SK-N-SH (cell line): ENCODE measurements around the gene MOCS3. TPM values are rescaled to one million over a fixed set of nuclear protein-coding genes. Genes with fewer than 3 reads are reported as not detected.

ENCODE experiments used
- CTCF ChIA-PET: fragments of 300-600, 350-600 bp; formaldehyde crosslinking; extraction: SDS; loops from one replicate; lab custom pipeline; 2021; lab: Yijun Ruan, JAX
- POLR2A ChIA-PET: fragments of 350-600 bp; sonication (Branson Sonifier 250); formaldehyde crosslinking; extraction: SDS; loops from one replicate; lab custom pipeline; 2020; ENCODE audit warnings: antibody characterized with exemption, inconsistent platforms; lab: Yijun Ruan, JAX
- DNase-seq: peaks from one replicate; pipeline ENCODE4 v3.0.0; 2012
- H2AFZ ChIP-seq: fragments of 200-600 bp; sonication (generic); 2 replicates; pipeline ENCODE4 v1.8.1; 2016; ENCODE audit warnings: antibody characterized with exemption, mild to moderate bottlenecking, low read depth
- H3F3A ChIP-seq: fragments of 200-600 bp; sonication (generic); replicated peaks from 2 replicates; pipeline ENCODE3; 2016; ENCODE audit warnings: antibody characterized with exemption, mild to moderate bottlenecking; ENCODE audit not compliant: insufficient read depth
- H3K27ac ChIP-seq, 2 experiments: fragments of 200-500 bp in 1 of 2; fragments of 200-600 bp in 1 of 2; sonication (Bioruptor generic) in 1 of 2; sonication (generic), shearing (Covaris generic) in 1 of 2; 2 replicates each; pipeline versions ENCODE4 v1.5.1 to v1.6.1; 2014 to 2016; ENCODE audit warnings: low read depth in 2 of 2, inconsistent platforms in 1 of 2, low read length in 1 of 2, mild to moderate bottlenecking in 1 of 2, mixed read lengths in 1 of 2
- H3K27me3 ChIP-seq: fragments of 200-600 bp; sonication (generic), shearing (Covaris generic); 2 replicates; pipeline ENCODE4 v1.6.1; 2016; ENCODE audit warnings: mixed run types; ENCODE audit not compliant: insufficient read depth
- H3K36me3 ChIP-seq, 2 experiments: fragments of 200-500 bp in 1 of 2; fragments of 200-600 bp in 1 of 2; sonication (Bioruptor generic) in 1 of 2; sonication (generic) in 1 of 2; replicated peaks in 1 of 2; 2 replicates each; pipeline versions ENCODE3 to v1.5.1; 2014 to 2016; ENCODE audit warnings: low read length in 1 of 2, mild to moderate bottlenecking in 1 of 2; ENCODE audit not compliant: insufficient read depth in 2 of 2, control insufficient read depth in 1 of 2
- H3K4me1 ChIP-seq, 2 experiments: fragments of 200-500 bp in 1 of 2; fragments of 200-600 bp in 1 of 2; sonication (Bioruptor generic) in 1 of 2; sonication (generic), shearing (Covaris generic) in 1 of 2; 2 replicates each; pipeline versions ENCODE4 v1.5.1 to v1.6.1; 2014 to 2016; ENCODE audit warnings: low read depth in 1 of 2, low read length in 1 of 2, mixed run types in 1 of 2; ENCODE audit not compliant: insufficient read depth in 2 of 2, control insufficient read depth in 1 of 2
- H3K4me2 ChIP-seq: fragments of 200-600 bp; sonication (generic), shearing (Covaris generic); 2 replicates; pipeline ENCODE4 v1.6.1; 2017; ENCODE audit warnings: mixed run types
- H3K4me3 ChIP-seq, 2 experiments: fragments of 200-500 bp in 1 of 2; fragments of 200-600 bp in 1 of 2; sonication (Bioruptor generic) in 1 of 2; sonication (generic), shearing (Covaris generic) in 1 of 2; 2 replicates each; pipeline versions ENCODE4 v1.5.1 to v1.8.1; 2014 to 2016; ENCODE audit warnings: low read depth in 2 of 2, inconsistent platforms in 1 of 2, low read length in 1 of 2, mild to moderate bottlenecking in 1 of 2, mixed read lengths in 1 of 2, moderate library complexity in 1 of 2
- H3K79me2 ChIP-seq: fragments of 200-600 bp; sonication (generic); 2 replicates; pipeline ENCODE4 v1.8.1; 2017; ENCODE audit warnings: mild to moderate bottlenecking; ENCODE audit not compliant: insufficient read depth
- H3K9ac ChIP-seq: fragments of 200-600 bp; sonication (generic); 2 replicates; pipeline ENCODE4 v1.6.1; 2017; ENCODE audit warnings: mixed run types
- H3K9me2 ChIP-seq: fragments of 200-600 bp; sonication (generic); 2 replicates; pipeline ENCODE4 v1.6.1; 2017; ENCODE audit warnings: mixed run types
- H3K9me3 ChIP-seq: fragments of 200-600 bp; sonication (generic); 2 replicates; pipeline ENCODE4 v1.6.1; 2017; ENCODE audit warnings: mixed run types, mild to moderate bottlenecking, moderate library complexity
- H4K20me1 ChIP-seq: fragments of 200-600 bp; sonication (generic); 2 replicates; pipeline ENCODE4 v1.6.1; 2017; ENCODE audit warnings: mild to moderate bottlenecking, mixed run types; ENCODE audit not compliant: insufficient read depth
- CHD2 ChIP-seq: fragments of 150-350 bp; IDR thresholded peaks from 2 replicates; pipeline ENCODE4 v1.6.1; 2018; ENCODE audit warnings: low read length; ENCODE audit not compliant: partially characterized antibody
- EZH2phosphoT487 ChIP-seq: fragments of 200-600 bp; sonication (generic); IDR thresholded peaks from 2 replicates; pipeline ENCODE4 v1.6.1; 2017; ENCODE audit warnings: low read depth, mixed run types, mild to moderate bottlenecking, antibody characterized with exemption, moderate library complexity, borderline replicate concordance
- FOXM1 ChIP-seq: IDR thresholded peaks from 2 replicates; pipeline ENCODE4 v1.4.0; 2012; ENCODE audit warnings: low read depth, mild to moderate bottlenecking
- GABPA ChIP-seq: IDR thresholded peaks from 2 replicates; pipeline ENCODE4 v1.4.0; 2012; ENCODE audit warnings: low read depth, mild to moderate bottlenecking
- GATA2 ChIP-seq: sonication (generic); formaldehyde crosslinking; IDR thresholded peaks from 2 replicates; pipeline ENCODE4 v1.5.0; 2020; ENCODE audit warnings: mild to moderate bottlenecking, missing genetic modification reagents
- JUND ChIP-seq: IDR thresholded peaks from 2 replicates; pipeline ENCODE4 v1.4.0; 2012
- MEF2A ChIP-seq: IDR thresholded peaks from 2 replicates; pipeline ENCODE4 v1.4.0; 2012; ENCODE audit warnings: low read depth, borderline replicate concordance
- POLR2AphosphoS5 ChIP-seq: IDR thresholded peaks from 2 replicates; pipeline ENCODE4 v1.6.1; 2012; ENCODE audit warnings: low read depth, low read length
- RCOR1 ChIP-seq: fragments of 150-350 bp; IDR thresholded peaks from 2 replicates; pipeline ENCODE4 v1.6.1; 2017; ENCODE audit warnings: antibody characterized with exemption, low read length
- RXRA ChIP-seq: IDR thresholded peaks from 2 replicates; pipeline ENCODE4 v1.4.0; 2012; ENCODE audit warnings: low read depth, mild to moderate bottlenecking, borderline replicate concordance
- SIN3A ChIP-seq: IDR thresholded peaks from 2 replicates; pipeline ENCODE4 v1.6.1; 2012; ENCODE audit warnings: low read depth, mild to moderate bottlenecking, low read length, moderate library complexity, borderline replicate concordance
- SMC3 ChIP-seq: IDR thresholded peaks from 2 replicates; pipeline ENCODE4 v1.6.1; 2012; ENCODE audit warnings: low read depth, low read length, improper control_type of control experiment
- TCF12 ChIP-seq: IDR thresholded peaks from 2 replicates; pipeline ENCODE4 v1.4.0; 2012
- WGBS: methylation state at CpG from one replicate; pipeline ENCODE4 v1.1.6; 2017; ENCODE audit warnings: low lambda C conversion rate; 5-methylcytosine and 5-hydroxymethylcytosine counted together
- polyA plus RNA-seq, 3 experiments: library from polyadenylated mRNA; depleted of rRNA; stranded (reverse); fragments of >200 nt; gene quantifications; 2 replicates each; pipeline ENCODE4 v1.2.3, GENCODE V29; 2012
- TF ChIP-seq, protein P1 (sequence below): IDR thresholded peaks from 2 replicates; pipeline ENCODE4 v1.6.1; 2012; ENCODE audit warnings: mild to moderate bottlenecking, low read depth, low read length, moderate library complexity
- TF ChIP-seq, protein P2 (sequence below): IDR thresholded peaks from 2 replicates; pipeline ENCODE4 v1.4.0; 2012; ENCODE audit warnings: low read depth, borderline replicate concordance
- TF ChIP-seq, protein P3 (sequence below): IDR thresholded peaks from 2 replicates; pipeline ENCODE4; 2012

Gene MOCS3
- polyA plus RNA-seq, 1 of the 3 experiments (the other 2 are of a cell fraction), result 4.0 TPM

- H3K9ac ChIP-seq, result no peak overlapping the region
- H3K27me3 ChIP-seq, result no peaks in the 10 kb centered on the region
- ChIA-PET POLR2A (no interaction called here), CTCF (interaction anchor here (0.6 to 9.3 kb wide), 4 partner anchors 19 to 940 kb away, joined by 3 to 118 read pairs (median 8); no protein-coding TSS in a partner anchor)
- no peaks in the 10 kb centered on the region for H3K9me2 ChIP-seq
- no peak overlapping the region for H3K27ac ChIP-seq
- TF ChIP-seq MEF2A (no peak), SIN3A (no peak), EZH2phosphoT487 (no peak), RXRA (no peak), POLR2AphosphoS5 (no peak), RCOR1 (no peak), SMC3 (no peak), JUND (no peak), GABPA (no peak), GATA2 (CRISPR knock-in tag) (no peak), CHD2 (no peak), FOXM1 (no peak), TCF12 (no peak)
- TF ChIP-seq, protein P1, sequence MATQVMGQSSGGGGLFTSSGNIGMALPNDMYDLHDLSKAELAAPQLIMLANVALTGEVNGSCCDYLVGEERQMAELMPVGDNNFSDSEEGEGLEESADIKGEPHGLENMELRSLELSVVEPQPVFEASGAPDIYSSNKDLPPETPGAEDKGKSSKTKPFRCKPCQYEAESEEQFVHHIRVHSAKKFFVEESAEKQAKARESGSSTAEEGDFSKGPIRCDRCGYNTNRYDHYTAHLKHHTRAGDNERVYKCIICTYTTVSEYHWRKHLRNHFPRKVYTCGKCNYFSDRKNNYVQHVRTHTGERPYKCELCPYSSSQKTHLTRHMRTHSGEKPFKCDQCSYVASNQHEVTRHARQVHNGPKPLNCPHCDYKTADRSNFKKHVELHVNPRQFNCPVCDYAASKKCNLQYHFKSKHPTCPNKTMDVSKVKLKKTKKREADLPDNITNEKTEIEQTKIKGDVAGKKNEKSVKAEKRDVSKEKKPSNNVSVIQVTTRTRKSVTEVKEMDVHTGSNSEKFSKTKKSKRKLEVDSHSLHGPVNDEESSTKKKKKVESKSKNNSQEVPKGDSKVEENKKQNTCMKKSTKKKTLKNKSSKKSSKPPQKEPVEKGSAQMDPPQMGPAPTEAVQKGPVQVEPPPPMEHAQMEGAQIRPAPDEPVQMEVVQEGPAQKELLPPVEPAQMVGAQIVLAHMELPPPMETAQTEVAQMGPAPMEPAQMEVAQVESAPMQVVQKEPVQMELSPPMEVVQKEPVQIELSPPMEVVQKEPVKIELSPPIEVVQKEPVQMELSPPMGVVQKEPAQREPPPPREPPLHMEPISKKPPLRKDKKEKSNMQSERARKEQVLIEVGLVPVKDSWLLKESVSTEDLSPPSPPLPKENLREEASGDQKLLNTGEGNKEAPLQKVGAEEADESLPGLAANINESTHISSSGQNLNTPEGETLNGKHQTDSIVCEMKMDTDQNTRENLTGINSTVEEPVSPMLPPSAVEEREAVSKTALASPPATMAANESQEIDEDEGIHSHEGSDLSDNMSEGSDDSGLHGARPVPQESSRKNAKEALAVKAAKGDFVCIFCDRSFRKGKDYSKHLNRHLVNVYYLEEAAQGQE, result no peak
- TF ChIP-seq, protein P2, sequence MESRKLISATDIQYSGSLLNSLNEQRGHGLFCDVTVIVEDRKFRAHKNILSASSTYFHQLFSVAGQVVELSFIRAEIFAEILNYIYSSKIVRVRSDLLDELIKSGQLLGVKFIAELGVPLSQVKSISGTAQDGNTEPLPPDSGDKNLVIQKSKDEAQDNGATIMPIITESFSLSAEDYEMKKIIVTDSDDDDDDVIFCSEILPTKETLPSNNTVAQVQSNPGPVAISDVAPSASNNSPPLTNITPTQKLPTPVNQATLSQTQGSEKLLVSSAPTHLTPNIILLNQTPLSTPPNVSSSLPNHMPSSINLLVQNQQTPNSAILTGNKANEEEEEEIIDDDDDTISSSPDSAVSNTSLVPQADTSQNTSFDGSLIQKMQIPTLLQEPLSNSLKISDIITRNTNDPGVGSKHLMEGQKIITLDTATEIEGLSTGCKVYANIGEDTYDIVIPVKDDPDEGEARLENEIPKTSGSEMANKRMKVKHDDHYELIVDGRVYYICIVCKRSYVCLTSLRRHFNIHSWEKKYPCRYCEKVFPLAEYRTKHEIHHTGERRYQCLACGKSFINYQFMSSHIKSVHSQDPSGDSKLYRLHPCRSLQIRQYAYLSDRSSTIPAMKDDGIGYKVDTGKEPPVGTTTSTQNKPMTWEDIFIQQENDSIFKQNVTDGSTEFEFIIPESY, result no peak
- TF ChIP-seq, protein P3, sequence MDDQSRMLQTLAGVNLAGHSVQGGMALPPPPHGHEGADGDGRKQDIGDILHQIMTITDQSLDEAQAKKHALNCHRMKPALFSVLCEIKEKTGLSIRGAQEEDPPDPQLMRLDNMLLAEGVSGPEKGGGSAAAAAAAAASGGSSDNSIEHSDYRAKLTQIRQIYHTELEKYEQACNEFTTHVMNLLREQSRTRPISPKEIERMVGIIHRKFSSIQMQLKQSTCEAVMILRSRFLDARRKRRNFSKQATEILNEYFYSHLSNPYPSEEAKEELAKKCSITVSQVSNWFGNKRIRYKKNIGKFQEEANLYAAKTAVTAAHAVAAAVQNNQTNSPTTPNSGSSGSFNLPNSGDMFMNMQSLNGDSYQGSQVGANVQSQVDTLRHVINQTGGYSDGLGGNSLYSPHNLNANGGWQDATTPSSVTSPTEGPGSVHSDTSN, result no peak
- H3K4me2 ChIP-seq, result no peak overlapping the region
- H3K36me3 ChIP-seq, result no peaks in the 10 kb centered on the region
- H4K20me1 ChIP-seq, result no peaks in the 10 kb centered on the region
- 92% methylated on average over 3 of the region's 3 CpGs for WGBS
- H3K4me1 ChIP-seq, result peaks cover 0 to 15% of the 10 kb centered on the region in 2 experiments; a peak in 1 of 4 replicates
- H3K4me3 ChIP-seq, result no peak overlapping the region
- H3F3A ChIP-seq, result no peaks in the 10 kb centered on the region
- H3K79me2 ChIP-seq, result no peaks in the 10 kb centered on the region; the same call in 1 of the 2 replicates
- no peak for DNase-seq
- H2AFZ ChIP-seq, result no peak overlapping the region
- H3K9me3 ChIP-seq, result no peaks in the 10 kb centered on the region
Measured at GRCh38 chr20:51010932-51011331, 52.3 kb downstream of the MOCS3 start.
